HG03558 (cell line): ENCODE data around the gene CMTR1.

Experiments used
- ATAC-seq: cut with Tn5 transposase; IDR thresholded peaks from one replicate; pipeline ENCODE4 v1.9.1; 2021; ENCODE audit warnings: moderate number of reproducible peaks; ENCODE audit not compliant: unreplicated experiment; ENCODE audit errors: extremely low read depth

Gene CMTR1

GRCh38 chr6:37507690-37508421 is 74.8 kb downstream of the CMTR1 start:
- ATAC-seq: no peak

GRCh38 chr6:37511201-37511600 is 78.2 kb downstream of the CMTR1 start:
- no peak for ATAC-seq

- no peak for ATAC-seq
These were observed 78.9 kb downstream of the CMTR1 start for GRCh38 chr6:37511910-37512399.

GRCh38 chr6:37512400-37513011 is 79.5 kb downstream of the CMTR1 start:
- ATAC-seq: no peak

- no peak for ATAC-seq
These were observed 80.1 kb downstream of the CMTR1 start for GRCh38 chr6:37513155-37513554.

GRCh38 chr6:37513576-37513975 is 80.6 kb downstream of the CMTR1 start:
- no peak for ATAC-seq

GRCh38 chr6:37514321-37514771 is 81.3 kb downstream of the CMTR1 start:
- ATAC-seq: no peak

- ATAC-seq: no peak
These were observed 81.8 kb downstream of the CMTR1 start for GRCh38 chr6:37514837-37515236.

GRCh38 chr6:37515712-37516075 is 82.7 kb downstream of the CMTR1 start:
- ATAC-seq: no peak

- ATAC-seq: no peak
These were observed 83.3 kb downstream of the CMTR1 start for GRCh38 chr6:37516076-37516919.

- ATAC-seq: no peak
These were observed 83.9 kb downstream of the CMTR1 start for GRCh38 chr6:37516920-37517405.

GRCh38 chr6:37517411-37517812 is 84.4 kb downstream of the CMTR1 start:
- ATAC-seq: no peak

- no peak for ATAC-seq
These were observed 85.1 kb downstream of the CMTR1 start for GRCh38 chr6:37518116-37518515.

- ATAC-seq: no peak
These were observed 86.4 kb downstream of the CMTR1 start for GRCh38 chr6:37519461-37519860.

GRCh38 chr6:37520926-37521325 is 87.9 kb downstream of the CMTR1 start:
- no peak for ATAC-seq

- ATAC-seq: no peak
These were observed 88.7 kb downstream of the CMTR1 start for GRCh38 chr6:37521674-37522073.

- ATAC-seq: no peak
These were observed 89.8 kb downstream of the CMTR1 start for GRCh38 chr6:37522836-37523235.

GRCh38 chr6:37523412-37523811 is 90.4 kb downstream of the CMTR1 start:
- no peak for ATAC-seq

GRCh38 chr6:37524025-37524969 is 91.3 kb downstream of the CMTR1 start:
- no peak for ATAC-seq

GRCh38 chr6:37524970-37525318 is 91.9 kb downstream of the CMTR1 start:
- ATAC-seq: no peak
